NCI-H2227 treated with DMSO at 0.1 percent for 48 hours (cell line): ENCODE measurements around the gene NUP107.
A peak's percentile ranks its signal among the peaks of the same experiment; 100 is the strongest.

Source experiments
- DNase-seq: peaks from one replicate; lab custom pipeline; 2025; lab: John Stamatoyannopoulos, UW

Gene NUP107

GRCh38 chr12:68743356-68743755 is 56.6 kb downstream of the NUP107 start:
- no peak for DNase-seq

- no peak for DNase-seq
These were observed 58.7 kb downstream of the NUP107 start for GRCh38 chr12:68745376-68745903.

GRCh38 chr12:68745904-68746571 is 59.3 kb downstream of the NUP107 start, which contains the start of gene SLC35E3:
Gene SLC35E3 (plus strand): TSS chr12:68746176. CDS start chr12:68746378, 202 bp downstream.
- DNase-seq = peak; percentile 87

- DNase-seq = peak; percentile 52
These were observed 59.9 kb downstream of the NUP107 start for GRCh38 chr12:68746572-68747180.

GRCh38 chr12:68749443-68749842 is 62.7 kb downstream of the NUP107 start:
- no peak for DNase-seq

GRCh38 chr12:68749861-68750260 is 63.1 kb downstream of the NUP107 start:
- DNase-seq = no peak

- no peak for DNase-seq
These were observed 63.7 kb downstream of the NUP107 start for GRCh38 chr12:68750506-68750905.

- DNase-seq = no peak
These were observed 68.9 kb downstream of the NUP107 start for GRCh38 chr12:68755536-68756243.

- no peak for DNase-seq
These were observed 73.1 kb downstream of the NUP107 start for GRCh38 chr12:68759852-68760251.

- no peak for DNase-seq
These were observed 74.1 kb downstream of the NUP107 start for GRCh38 chr12:68760806-68761441.

GRCh38 chr12:68761442-68761812 is 74.6 kb downstream of the NUP107 start:
- no peak for DNase-seq

GRCh38 chr12:68761901-68762630 is 75.3 kb downstream of the NUP107 start:
- no peak for DNase-seq

- DNase-seq = no peak
These were observed 75.9 kb downstream of the NUP107 start for GRCh38 chr12:68762691-68763090.

GRCh38 chr12:68765696-68766095 is 78.9 kb downstream of the NUP107 start:
- DNase-seq = no peak

GRCh38 chr12:68766646-68767045 is 79.9 kb downstream of the NUP107 start:
- no peak for DNase-seq

GRCh38 chr12:68767191-68767590 is 80.4 kb downstream of the NUP107 start:
- no peak for DNase-seq

- DNase-seq = no peak
These were observed 81.7 kb downstream of the NUP107 start for GRCh38 chr12:68768431-68768939.

- DNase-seq = no peak
These were observed 83.2 kb downstream of the NUP107 start for GRCh38 chr12:68769941-68770340.

- DNase-seq = no peak
These were observed 84.6 kb downstream of the NUP107 start for GRCh38 chr12:68771223-68771925.

- no peak for DNase-seq
These were observed 85.9 kb downstream of the NUP107 start for GRCh38 chr12:68772714-68773113.

- DNase-seq = no peak
These were observed 86.8 kb downstream of the NUP107 start for GRCh38 chr12:68773582-68773981.
